Renal pelvis (tissue), 4 donors: ENCODE results near the gene NACAD. TPM values are rescaled to one million over a fixed set of nuclear protein-coding genes. Genes with fewer than 3 reads are reported as not detected.
"Not testable (repeated sequence)": the region's sequence is repeated elsewhere in the genome, so short reads cannot be mapped to it uniquely, and the experiment has no call there.

ENCODE experiments used
- DNase-seq: peaks from one replicate; pipeline ENCODE4 v3.0.0-alpha.2; 2013
- polyA plus RNA-seq, 3 donors: library from polyadenylated mRNA; unstranded; fragments of 120-200 nt; gene quantifications; one replicate each; pipeline ENCODE4 v1.2.1, GENCODE V29; 2013; ENCODE audit not compliant: insufficient read length in 3 of 3

NACAD gene
- polyA plus RNA-seq, 3 donors = 7.0 to 10.8 (median 9.4) TPM

GRCh38 chr7:45057878-45058277 is 30.9 kb downstream of the NACAD start:
- DNase-seq = no peak

GRCh38 chr7:45055594-45056219 is 33.1 kb downstream of the NACAD start:
- DNase-seq = no peak

- DNase-seq = no peak
Measured at GRCh38 chr7:45055016-45055415, 33.8 kb downstream of the NACAD start.

- no peak for DNase-seq
Measured at GRCh38 chr7:45054442-45054841, 34.3 kb downstream of the NACAD start.

GRCh38 chr7:45053941-45054340 is 34.8 kb downstream of the NACAD start:
- DNase-seq = no peak

- DNase-seq = no peak
Measured at GRCh38 chr7:45053401-45053800, 35.4 kb downstream of the NACAD start.

GRCh38 chr7:45052011-45052410 is 36.8 kb downstream of the NACAD start:
- DNase-seq = no peak

- no peak for DNase-seq
Measured at GRCh38 chr7:45050198-45050597, 38.6 kb downstream of the NACAD start.

- DNase-seq = no peak
Measured at GRCh38 chr7:45048748-45049147, 40.0 kb downstream of the NACAD start.

- DNase-seq = no peak
Measured at GRCh38 chr7:45044338-45044737, 44.4 kb downstream of the NACAD start.

- no peak for DNase-seq
Measured at GRCh38 chr7:45039106-45039505, 49.7 kb downstream of the NACAD start.

- no peak for DNase-seq
Measured at GRCh38 chr7:45037876-45038275, 50.9 kb downstream of the NACAD start.

- no peak for DNase-seq
Measured at GRCh38 chr7:45036796-45037195, 52.0 kb downstream of the NACAD start.

- DNase-seq = no peak
Measured at GRCh38 chr7:45036317-45036716, 52.5 kb downstream of the NACAD start.

- no peak for DNase-seq
Measured at GRCh38 chr7:45035893-45036292, 52.9 kb downstream of the NACAD start.

GRCh38 chr7:45035371-45035770 is 53.4 kb downstream of the NACAD start:
- DNase-seq = no peak

- not testable (repeated sequence) for DNase-seq
Measured at GRCh38 chr7:45034710-45035109, 54.1 kb downstream of the NACAD start.

GRCh38 chr7:45033931-45034290 is 54.9 kb downstream of the NACAD start:
- no peak for DNase-seq

- no peak for DNase-seq
Measured at GRCh38 chr7:45033261-45033930, 55.4 kb downstream of the NACAD start.

- DNase-seq = no peak
Measured at GRCh38 chr7:45032421-45032820, 56.3 kb downstream of the NACAD start.

GRCh38 chr7:45031829-45032228 is 56.9 kb downstream of the NACAD start:
- no peak for DNase-seq
